Esophagus muscularis mucosa (tissue), 4 donors: ENCODE results near the gene RNF40. TPM values are rescaled to one million over a fixed set of nuclear protein-coding genes. Genes with fewer than 3 reads are reported as not detected.
A peak's percentile ranks its signal among the peaks of the same experiment; 100 is the strongest.

Source experiments
- DNase-seq: peaks from one replicate; pipeline ENCODE4 v3.0.0-alpha.2; 2017; ENCODE audit errors: extremely low spot score
- H3K27ac ChIP-seq, 4 donors: fragments of 200-600 bp; sonication (generic); replicated peaks in 1 of 4; 1 replicate in 3 of 4; 2 replicates in 1 of 4; pipeline ENCODE4 v1.5.1; 2016 to 2019; ENCODE audit warnings: mild to moderate bottlenecking in 1 of 4
- H3K27me3 ChIP-seq, 4 donors: fragments of 200-600 bp; sonication (generic); one replicate each; pipeline versions ENCODE4 v1.5.1 to v1.6.0; 2016 to 2019
- H3K36me3 ChIP-seq, 4 donors: fragments of 200-600 bp; sonication (generic); one replicate each; pipeline ENCODE4 v1.5.1; 2016 to 2019
- H3K4me1 ChIP-seq, 4 donors: fragments of 200-600 bp; sonication (generic); one replicate each; pipeline ENCODE4 v1.5.1; 2016 to 2019
- H3K4me3 ChIP-seq, 4 donors: fragments of 200-600 bp; sonication (generic); 1 replicate in 2 of 4; 2 replicates in 2 of 4; pipeline ENCODE4 v1.5.1; 2016 to 2019; ENCODE audit warnings: mild to moderate bottlenecking in 4 of 4, moderate library complexity in 1 of 4
- H3K9me3 ChIP-seq, 4 donors: fragments of 200-600 bp; sonication (generic); 1 replicate in 3 of 4; 2 replicates in 1 of 4; pipeline ENCODE4 v1.5.1; 2016 to 2019
- CTCF ChIP-seq, 3 experiments: fragments of 200-600 bp in 2 of 3; fragments of 450-650 bp in 1 of 3; sonication (generic) in 2 of 3; IDR thresholded peaks; one replicate each; pipeline ENCODE4 v1.5.1; 2017 to 2019; ENCODE audit warnings: antibody characterized with exemption in 3 of 3, mild to moderate bottlenecking in 2 of 3, moderate library complexity in 1 of 3
- EP300 ChIP-seq: sonication (generic); formaldehyde crosslinking; IDR thresholded peaks from one replicate; pipeline ENCODE4 v1.6.1; 2017; ENCODE audit warnings: antibody characterized with exemption
- POLR2A ChIP-seq: fragments of 450-650 bp; IDR thresholded peaks from one replicate; pipeline ENCODE4 v1.6.1; 2017; ENCODE audit warnings: antibody characterized with exemption, moderate library complexity, mild to moderate bottlenecking, low read depth
- POLR2AphosphoS5 ChIP-seq, 2 donors: sonication (generic); formaldehyde crosslinking; IDR thresholded peaks; one replicate each; pipeline ENCODE4 v1.6.1; 2017; ENCODE audit warnings: antibody characterized with exemption in 2 of 2
- WGBS: methylation state at CpG from one replicate; pipeline ENCODE4 v1.1.5; 2018; 5-methylcytosine and 5-hydroxymethylcytosine counted together
- intact Hi-C: fragments of 100-400 bp; cut with DNase I; formaldehyde crosslinking; loops from one replicate; pipeline ENCODE4 v1.15.1; 2023
- total RNA-seq, 4 donors: library from RNA; depleted of rRNA; stranded (reverse); fragments of >200 nt; gene quantifications; one replicate each; pipeline versions ENCODE4 v1.1.0 to v1.2.1, GENCODE V29; 2016

The RNF40 gene
- total RNA-seq, 4 donors from 2014 or later = 61.9 to 86.9 (median 67.0) TPM

DNA sequence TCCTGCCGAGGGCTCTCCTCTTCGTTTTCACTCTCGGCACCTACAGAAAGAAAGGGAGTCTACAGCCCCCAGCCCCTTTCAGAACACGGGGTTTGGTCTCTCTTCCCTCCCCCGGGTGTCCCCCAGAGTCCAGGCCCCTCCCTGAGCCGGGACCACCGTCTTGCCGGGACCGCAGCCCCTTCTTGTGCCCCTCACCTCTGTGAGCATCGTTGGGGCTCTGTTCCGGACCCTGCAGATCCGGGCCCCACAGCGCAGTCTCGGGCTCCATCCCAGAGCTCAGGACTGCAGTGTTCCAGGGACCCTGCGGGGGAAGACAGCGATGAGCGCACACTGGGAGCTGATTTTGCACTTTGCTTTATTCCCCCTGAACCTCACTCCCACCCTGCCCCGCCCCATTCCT lies 22.1 kb downstream of the RNF40 start:
- no peaks in the 10 kb centered on the region for H3K9me3 ChIP-seq
- H3K27ac ChIP-seq = no peak overlapping the region
- intact Hi-C loops = no loop called here
- WGBS = 84% methylated on average over 18 of the region's 18 CpGs
- no peaks in the 10 kb centered on the region for H3K27me3 ChIP-seq
- no peak for TF ChIP-seq CTCF (IDR thresholded peaks at IDR 0.05)
- TF ChIP-seq POLR2AphosphoS5 (IDR thresholded peaks at IDR 0.05) = no peak
- TF ChIP-seq EP300 = no peak
- no peak for TF ChIP-seq POLR2A
- H3K36me3 ChIP-seq = peaks cover 20 to 48% (median 38%) of the 10 kb centered on the region in 4 donors
- H3K4me3 ChIP-seq = no peak overlapping the region
- peaks cover 19 to 39% (median 29%) of the 10 kb centered on the region in 4 donors for H3K4me1 ChIP-seq
- DNase-seq = no peak

- TF ChIP-seq EP300 (no peak), POLR2A (no peak), POLR2AphosphoS5 (IDR thresholded peaks at IDR 0.05) (no peak), CTCF (IDR thresholded peaks at IDR 0.05) (no peak)
- peak overlapping the region; percentile 77 to 99 (median 98) for H3K4me3 ChIP-seq
These were observed 23.3 kb downstream of the RNF40 start for GRCh38 chr16:30785126-30786106.

GRCh38 chr16:30786115-30786935 lies 24.2 kb downstream of the RNF40 start:
- intact Hi-C loops = loop anchor here (2.0 kb wide), 1 partner anchor 18 kb away; no protein-coding TSS in a partner anchor
- Histone ChIP-seq H3K4me3 (peak overlapping the region; percentile 77 to 99 (median 98)), H3K27me3 (no peaks in the 10 kb centered on the region), H3K27ac (peak overlapping the region; percentile 91 to 97 (median 94)), H3K9me3 (no peaks in the 10 kb centered on the region), H3K36me3 (peaks cover 20 to 39% (median 32%) of the 10 kb centered on the region in 4 donors), H3K4me1 (peaks cover 19 to 39% (median 29%) of the 10 kb centered on the region in 4 donors)
- WGBS = 12% methylated on average over 9 of the region's 57 CpGs
- TF ChIP-seq POLR2A = no peak
- DNase-seq = no peak

More at GRCh38 chr16:30785126-30786106, 23.3 kb downstream of the RNF40 start:
- Histone ChIP-seq H3K9me3 (no peaks in the 10 kb centered on the region), H3K4me1 (peaks cover 19 to 39% (median 29%) of the 10 kb centered on the region in 4 donors), H3K36me3 (peaks cover 20 to 42% (median 38%) of the 10 kb centered on the region in 4 donors), H3K27ac (peak overlapping the region; percentile 91 to 97 (median 94)), H3K27me3 (no peaks in the 10 kb centered on the region)
- WGBS = 69% methylated on average over 7 of the region's 7 CpGs
- intact Hi-C loops = loop anchor here (2.0 kb wide), 1 partner anchor 19 kb away; no protein-coding TSS in a partner anchor
- no peak for DNase-seq

DNA sequence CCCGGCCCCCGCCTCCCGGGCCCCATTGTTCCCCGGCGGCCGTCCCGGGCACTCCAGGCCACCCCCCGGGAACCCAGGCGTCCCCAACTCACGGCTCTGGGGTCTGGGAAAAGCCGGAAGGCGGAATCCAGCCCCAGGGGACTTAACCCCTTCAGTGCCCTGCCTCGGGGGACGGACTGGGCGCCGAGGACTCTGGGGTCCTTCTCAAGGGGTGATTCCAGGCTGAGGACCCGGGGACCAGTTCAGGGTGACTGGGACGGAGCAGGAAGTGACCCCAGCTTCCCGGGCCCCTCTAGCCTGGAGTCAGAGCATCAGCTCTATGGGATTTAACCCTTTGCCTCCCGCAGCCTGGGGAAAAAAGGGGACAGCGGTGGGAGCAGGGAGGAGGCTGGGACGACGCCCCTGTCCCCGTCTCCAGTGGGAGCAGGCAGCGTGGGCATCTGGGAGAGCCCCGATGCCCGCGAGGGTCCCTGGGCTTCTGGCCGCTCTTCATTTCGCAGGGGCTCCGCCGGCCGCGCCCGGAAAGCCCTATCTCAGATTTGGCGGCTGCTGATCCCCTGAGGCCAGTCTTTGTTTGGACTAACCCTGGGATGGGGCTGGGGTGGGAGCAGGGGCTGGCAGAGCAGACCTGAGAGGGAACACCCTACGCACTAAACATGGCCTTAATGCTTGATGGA lies 25.0 kb downstream of the RNF40 start, which contains the start of gene ZNF629:
TSS of gene ZNF629 (minus strand) at position 270 of the 677 bp plus-strand sequence. CDS start 2,723 bp downstream, outside the sequence.
- no peaks in the 10 kb centered on the region for H3K27me3 ChIP-seq
- peaks cover 19 to 39% (median 29%) of the 10 kb centered on the region in 4 donors for H3K4me1 ChIP-seq
- intact Hi-C loops = loop anchor here (2.0 kb wide), 1 partner anchor 18 kb away; no protein-coding TSS in a partner anchor
- DNase-seq = no peak
- no peaks in the 10 kb centered on the region for H3K9me3 ChIP-seq
- peak within 1 kb of the TSS; percentile 91 to 97 (median 94) for H3K27ac ChIP-seq
- H3K4me3 ChIP-seq = peak within 1 kb of the TSS; percentile 77 to 99 (median 98)
- WGBS = 0% methylated on average over 15 of the region's 37 CpGs
- TF ChIP-seq CTCF (IDR thresholded peaks at IDR 0.05) (no peak), POLR2AphosphoS5 (IDR thresholded peaks at IDR 0.05) (peak; percentile 43 to 63)
- peaks cover 20 to 31% (median 24%) of the 10 kb centered on the region in 4 donors for H3K36me3 ChIP-seq
